Measurements from ENCODE around the gene ATR.

- TF ChIP-seq CTCF (IDR thresholded peaks at IDR 0.05) = no peak
- TF ChIP-seq POLR2AphosphoS5 (IDR thresholded peaks at IDR 0.05) = no peak
- TF ChIP-seq POLR2A (IDR thresholded peaks at IDR 0.05) = no peak
Observed at GRCh38 chr3:142500211-142500610, 78.3 kb downstream of the ATR start.
